GM18907 (cell line): ENCODE measurements around the gene FAF1.

ENCODE experiments used
- ATAC-seq: cut with Tn5 transposase; IDR thresholded peaks from one replicate; pipeline ENCODE4 v1.9.1; 2021; ENCODE audit warnings: mild to moderate bottlenecking, moderate library complexity; ENCODE audit not compliant: unreplicated experiment

Gene FAF1

GRCh38 chr1:50421768-50422674 is 538.0 kb downstream of the FAF1 start:
- no peak for ATAC-seq

GRCh38 chr1:50421366-50421748 is 538.7 kb downstream of the FAF1 start:
- no peak for ATAC-seq

GRCh38 chr1:50420689-50421365 is 539.2 kb downstream of the FAF1 start:
- no peak for ATAC-seq

GRCh38 chr1:50419907-50420677 is 540.0 kb downstream of the FAF1 start:
- ATAC-seq: no peak

GRCh38 chr1:50419192-50419906 is 540.7 kb downstream of the FAF1 start:
- no peak for ATAC-seq

- no peak for ATAC-seq
These were observed 541.4 kb downstream of the FAF1 start for GRCh38 chr1:50418600-50419109.

GRCh38 chr1:50417946-50418599 is 542.0 kb downstream of the FAF1 start:
- no peak for ATAC-seq

- no peak for ATAC-seq
These were observed 542.6 kb downstream of the FAF1 start for GRCh38 chr1:50417507-50417906.

- no peak for ATAC-seq
These were observed 543.3 kb downstream of the FAF1 start for GRCh38 chr1:50416553-50417453.

GRCh38 chr1:50416150-50416527 is 543.9 kb downstream of the FAF1 start:
- no peak for ATAC-seq

- ATAC-seq: no peak
These were observed 544.6 kb downstream of the FAF1 start for GRCh38 chr1:50415235-50416149.

- no peak for ATAC-seq
These were observed 545.2 kb downstream of the FAF1 start for GRCh38 chr1:50414853-50415234.

- ATAC-seq: no peak
These were observed 547.1 kb downstream of the FAF1 start for GRCh38 chr1:50412813-50413476.

GRCh38 chr1:50405814-50406213 is 554.3 kb downstream of the FAF1 start:
- no peak for ATAC-seq

GRCh38 chr1:50393522-50394120 is 566.4 kb downstream of the FAF1 start:
- no peak for ATAC-seq
